ENCODE data around the gene IMPA2.
"Not testable (repeated sequence)": the region's sequence is repeated elsewhere in the genome, so short reads cannot be mapped to it uniquely, and the experiment has no call there.

The IMPA2 gene

DNA sequence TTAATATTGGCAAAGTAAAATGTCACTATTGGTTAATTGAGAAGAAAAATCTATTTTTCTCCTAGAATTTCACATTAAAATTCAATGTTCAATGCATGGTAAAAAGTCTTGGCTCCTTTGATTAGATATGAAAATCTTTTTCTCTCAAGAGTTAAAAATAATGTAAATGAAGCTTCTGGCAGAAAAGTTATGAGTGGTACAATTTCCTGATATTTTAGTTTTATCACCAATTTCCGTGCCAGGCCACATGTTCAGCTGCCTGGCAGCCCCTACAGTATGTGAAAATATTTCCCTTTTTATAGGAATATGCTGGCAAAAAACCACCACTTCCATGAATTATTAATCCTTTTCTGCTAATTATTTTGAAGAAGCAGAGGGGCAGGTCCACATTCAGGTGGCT, 89.8 kb downstream of the IMPA2 start:
- FAIRE-seq: not testable (repeated sequence)

DNA sequence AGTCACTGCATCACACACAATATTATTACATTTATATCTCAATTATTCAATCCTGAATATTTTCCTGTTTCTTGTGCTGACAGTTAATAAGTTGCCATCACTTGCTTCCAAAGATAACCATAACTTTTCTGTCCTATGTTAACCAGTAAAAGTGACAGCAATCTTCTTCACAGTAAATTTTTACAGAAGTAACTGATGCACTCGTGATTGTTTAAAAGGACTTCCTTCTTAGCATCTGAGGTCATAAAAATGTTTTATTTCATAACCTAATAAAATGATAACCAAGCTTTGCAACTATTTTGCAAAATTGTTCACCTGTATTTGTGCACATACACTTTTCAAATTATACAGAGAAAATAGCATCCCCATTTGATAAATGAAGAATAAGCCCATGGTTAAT, 91.7 kb downstream of the IMPA2 start:
- no peak for FAIRE-seq

More for the DNA sequence above, 89.8 kb downstream of the IMPA2 start:
- not testable (repeated sequence) for DNase-seq (ENCODE audit: low spot score)

DNA sequence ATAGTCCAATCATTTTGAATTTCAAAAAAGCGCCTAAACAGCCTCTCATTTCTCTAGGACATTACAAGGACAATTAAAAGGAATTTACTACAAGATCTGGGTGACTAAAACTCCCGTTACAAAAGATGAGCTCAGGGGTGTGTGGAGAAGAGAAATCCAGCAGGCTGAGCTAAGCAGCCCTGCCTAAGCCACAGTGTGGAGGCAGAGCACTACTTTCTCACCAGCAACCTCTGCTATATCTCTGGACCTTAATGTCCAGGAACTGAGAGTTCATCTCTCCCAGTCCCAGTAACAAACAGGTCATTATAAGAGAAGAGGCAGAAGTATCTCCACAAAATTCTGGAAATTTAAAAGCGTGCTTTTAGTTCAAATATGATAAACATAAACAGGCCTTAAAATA, 93.4 kb downstream of the IMPA2 start:
- FAIRE-seq (no peak), DNase-seq (ENCODE audit: low spot score) (no peak)

More for the DNA sequence above, 91.7 kb downstream of the IMPA2 start:
- no peak for DNase-seq (ENCODE audit: low spot score)

DNA sequence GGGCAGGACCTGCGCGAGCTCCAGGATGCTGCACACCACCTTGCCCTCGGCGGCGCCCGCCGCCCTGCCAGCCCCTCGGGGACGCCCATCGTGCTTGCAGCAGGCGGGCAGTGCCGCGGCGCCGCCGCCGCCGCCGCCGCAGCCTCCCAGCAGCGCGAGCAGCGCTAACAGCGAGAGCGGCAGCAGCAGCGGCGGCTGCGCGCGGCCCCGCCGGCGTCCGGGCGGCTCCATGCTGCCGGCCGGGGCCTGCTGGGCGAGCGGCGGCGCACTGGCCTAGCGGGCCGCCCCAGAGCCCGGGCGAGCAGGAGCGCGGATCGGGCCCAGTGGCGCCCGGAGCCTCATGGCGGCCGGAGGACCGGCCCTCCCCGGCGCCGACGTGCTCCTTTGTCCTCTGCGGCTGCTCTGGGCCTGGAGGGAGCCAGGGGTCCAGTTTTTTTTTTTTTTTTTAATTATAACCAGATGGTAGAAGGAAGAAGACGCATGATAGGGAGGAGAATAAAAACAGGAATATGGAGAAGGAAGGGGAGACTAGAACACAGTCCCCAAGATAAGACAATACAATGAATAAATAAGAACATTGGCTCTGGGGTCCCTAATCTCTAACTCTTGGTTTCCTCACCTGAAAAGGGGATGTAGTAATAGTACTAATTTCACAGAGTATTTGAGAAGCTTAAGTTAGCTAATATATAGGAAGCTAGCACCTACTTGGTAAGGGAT, 95.3 kb downstream of the IMPA2 start:
- DNase-seq (ENCODE audit: low spot score) (no peak), FAIRE-seq (no peak)

DNA sequence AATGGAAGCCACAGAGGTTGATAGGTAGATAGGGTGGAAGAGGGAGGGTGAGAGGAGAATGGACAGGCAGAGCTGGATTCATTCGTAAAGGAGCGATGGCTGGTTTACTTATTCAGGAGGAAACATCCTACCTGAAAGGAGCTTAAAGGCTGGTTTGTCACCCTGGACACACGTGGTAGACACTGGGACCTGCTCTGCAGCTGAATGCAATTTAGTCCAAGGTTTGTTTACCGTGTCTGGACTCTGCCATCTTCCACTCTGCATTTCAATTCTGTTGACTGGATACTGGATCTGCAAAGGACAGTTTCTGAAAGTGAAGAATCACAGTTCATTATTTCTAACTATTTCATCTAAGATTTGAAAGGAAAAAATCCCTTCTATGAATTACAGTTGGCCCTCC, 96.7 kb downstream of the IMPA2 start:
- not testable (repeated sequence) for DNase-seq (ENCODE audit: low spot score); FAIRE-seq

DNA sequence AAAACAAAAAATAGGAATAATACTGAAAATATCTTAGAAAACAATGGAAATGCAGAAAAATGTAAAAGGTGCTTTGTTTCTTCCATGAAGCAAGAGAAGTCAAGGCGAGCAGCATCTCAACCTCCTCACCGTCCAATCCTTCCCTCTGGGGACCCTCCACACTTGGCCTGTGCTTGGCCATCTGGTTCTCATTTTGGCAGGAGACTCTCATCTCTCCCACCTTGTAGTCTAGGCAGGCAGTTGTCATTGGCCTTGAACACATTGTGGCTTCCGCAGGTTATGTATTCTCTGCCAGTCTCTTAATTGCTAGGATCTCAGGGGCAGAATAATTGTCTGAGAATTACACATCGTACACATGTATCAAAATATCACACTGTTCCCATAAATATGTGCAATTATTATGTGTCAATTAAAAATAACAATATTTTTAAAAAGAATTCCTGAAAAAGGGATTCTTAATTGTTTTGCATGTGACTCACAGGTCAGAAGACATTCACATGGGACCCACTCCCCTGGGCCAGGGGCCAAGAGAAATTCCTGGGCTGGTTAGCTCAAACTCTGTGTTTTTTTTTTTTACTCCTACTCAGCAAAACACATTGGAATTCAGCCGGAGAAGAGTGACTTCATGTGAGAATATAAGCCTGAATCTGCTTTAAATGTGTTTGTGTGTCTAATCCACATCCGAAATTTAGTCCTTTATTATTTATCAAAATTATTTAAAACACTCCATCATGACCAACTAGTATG, 98.4 kb downstream of the IMPA2 start:
- DNase-seq (ENCODE audit: low spot score) (no peak), FAIRE-seq (no peak)
